HG02884 (cell line): ENCODE results near the gene ATL1.
"Not testable (repeated sequence)": the region's sequence is repeated elsewhere in the genome, so short reads cannot be mapped to it uniquely, and the experiment has no call there.

Experiments
- ATAC-seq: cut with Tn5 transposase; IDR thresholded peaks from one replicate; pipeline ENCODE4 v1.9.1; 2021; ENCODE audit warnings: mild to moderate bottlenecking, moderate library complexity; ENCODE audit not compliant: unreplicated experiment

Gene ATL1

DNA sequence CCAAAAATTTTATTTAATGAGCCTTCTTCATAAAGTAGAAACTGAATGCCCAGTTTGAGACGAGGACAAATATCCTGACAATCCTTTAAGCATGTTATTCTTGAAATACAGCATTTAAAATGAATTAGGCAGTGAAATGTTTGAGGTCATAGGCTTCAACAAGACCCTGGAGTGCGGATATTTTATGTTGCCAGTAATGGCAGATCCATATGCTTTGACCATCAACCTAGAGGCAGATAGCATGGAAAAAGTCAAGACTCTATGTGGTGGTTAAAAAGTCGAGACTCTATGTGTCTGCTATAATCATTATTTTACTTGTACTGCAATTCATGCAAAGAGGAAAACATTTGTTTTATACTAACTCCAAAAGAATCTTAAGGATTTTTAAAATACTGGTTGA lies 25.5 kb upstream of the ATL1 start:
- no peak for ATAC-seq

DNA sequence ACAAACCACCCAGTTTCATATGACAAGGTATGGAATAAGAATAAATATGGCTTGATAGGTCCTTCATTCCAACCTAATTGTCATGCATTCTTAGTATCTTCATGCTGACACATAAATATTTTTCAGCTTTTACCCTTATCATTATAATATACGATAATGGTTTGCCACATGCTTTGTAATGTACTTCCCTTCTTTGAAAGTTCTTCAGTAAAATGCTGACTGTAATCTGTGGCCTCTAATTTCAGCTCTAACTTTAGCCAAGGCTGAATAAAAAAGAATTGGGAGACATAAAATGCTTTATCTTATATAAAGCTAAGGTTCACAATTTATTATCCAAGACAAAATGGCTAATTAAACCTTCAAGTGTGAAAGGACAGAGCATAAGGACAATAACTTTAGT lies 24.9 kb upstream of the ATL1 start:
- ATAC-seq, result no peak

- not testable (repeated sequence) for ATAC-seq
Measured at GRCh38 chr14:50538034-50538433, 21.9 kb upstream of the ATL1 start.

- no peak for ATAC-seq
Measured at GRCh38 chr14:50539051-50539450, 20.9 kb upstream of the ATL1 start.

DNA sequence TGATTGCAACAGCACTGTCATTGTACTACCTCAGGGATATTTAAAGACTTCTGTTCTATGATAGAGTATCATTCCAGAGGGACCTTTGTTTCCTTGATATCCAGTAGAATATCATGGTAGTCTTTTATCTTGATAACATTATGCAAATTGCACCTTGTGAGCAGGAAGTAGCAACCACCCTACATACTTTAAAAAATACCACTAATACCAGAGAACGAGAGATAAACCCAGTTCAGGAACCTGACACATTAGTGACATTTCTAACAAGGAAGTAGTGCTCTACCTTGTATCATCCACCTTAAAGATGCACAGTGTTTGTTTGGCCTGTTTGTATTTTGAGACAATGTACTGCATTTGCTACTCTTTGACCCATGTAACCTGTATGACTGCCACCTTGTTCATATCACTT lies 18.8 kb upstream of the ATL1 start:
- no peak for ATAC-seq

DNA sequence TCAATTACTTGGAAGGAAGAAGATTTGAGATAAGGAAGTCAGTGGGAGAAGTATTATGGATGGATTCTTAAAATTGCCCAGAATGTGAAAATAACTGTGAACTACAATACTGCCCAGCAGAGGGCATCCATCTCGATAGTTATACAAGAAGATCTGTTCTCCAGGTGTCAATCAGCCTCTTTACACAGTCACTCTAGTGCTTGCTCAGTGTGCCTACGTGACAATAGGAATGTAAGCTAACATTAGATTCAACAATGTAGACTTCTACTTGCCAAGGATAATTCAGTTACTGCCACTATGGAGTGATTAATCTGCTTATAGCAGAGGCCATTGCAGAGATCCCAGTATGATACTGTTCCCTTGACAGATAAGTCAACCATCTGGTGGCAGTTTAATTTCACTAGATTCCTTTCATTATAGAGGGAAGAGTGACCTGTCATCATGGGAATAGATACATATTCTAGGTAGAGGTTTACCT lies 17.0 kb upstream of the ATL1 start:
- no peak for ATAC-seq

DNA sequence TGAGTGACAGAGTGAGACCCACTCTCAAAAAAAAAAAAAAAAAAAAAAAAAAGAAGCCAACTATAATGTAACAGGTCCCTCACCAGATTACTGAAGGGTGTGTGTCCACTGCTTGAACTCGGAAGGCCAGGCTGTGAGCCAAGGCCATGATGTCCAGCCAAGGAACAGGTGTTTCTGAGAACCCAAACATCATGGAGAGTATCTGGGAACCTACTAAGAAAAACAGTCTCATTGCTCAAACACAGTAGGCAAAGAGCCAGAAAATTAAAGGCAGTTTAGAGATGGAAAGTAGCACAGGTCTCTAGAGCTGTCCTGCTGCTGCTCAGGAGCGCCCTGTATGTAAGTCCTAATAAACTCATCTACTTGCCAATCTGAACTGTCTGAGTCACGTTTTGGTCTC lies 15.0 kb upstream of the ATL1 start:
- no peak for ATAC-seq

GRCh38 chr14:50545618-50546017 lies 14.3 kb upstream of the ATL1 start:
- no peak for ATAC-seq

- no peak for ATAC-seq
Measured at GRCh38 chr14:50550294-50550693, 9.7 kb upstream of the ATL1 start.

DNA sequence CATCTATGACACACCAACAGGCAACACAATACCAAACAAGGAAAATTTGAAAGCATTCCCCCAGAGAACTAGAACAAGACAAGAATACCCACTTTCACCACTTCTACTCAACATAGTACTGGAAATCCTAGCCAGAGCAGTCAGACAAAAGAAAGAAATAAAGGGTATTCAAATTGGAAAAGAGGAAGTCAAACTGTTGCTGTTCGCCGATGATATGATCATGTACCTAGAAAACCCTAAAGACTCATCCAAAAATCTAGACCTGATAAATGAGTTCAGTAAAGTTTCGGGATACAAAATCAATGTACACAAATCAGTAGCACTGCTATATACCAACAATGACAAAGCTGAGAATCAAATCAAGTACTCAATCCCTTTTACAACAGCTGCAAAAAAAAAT lies 8.1 kb upstream of the ATL1 start:
- no peak for ATAC-seq

GRCh38 chr14:50552796-50553195 lies 7.1 kb upstream of the ATL1 start:
- ATAC-seq, result not testable (repeated sequence)

- ATAC-seq, result no peak
Measured at GRCh38 chr14:50560931-50561285, 963 bp downstream of the ATL1 start.

DNA sequence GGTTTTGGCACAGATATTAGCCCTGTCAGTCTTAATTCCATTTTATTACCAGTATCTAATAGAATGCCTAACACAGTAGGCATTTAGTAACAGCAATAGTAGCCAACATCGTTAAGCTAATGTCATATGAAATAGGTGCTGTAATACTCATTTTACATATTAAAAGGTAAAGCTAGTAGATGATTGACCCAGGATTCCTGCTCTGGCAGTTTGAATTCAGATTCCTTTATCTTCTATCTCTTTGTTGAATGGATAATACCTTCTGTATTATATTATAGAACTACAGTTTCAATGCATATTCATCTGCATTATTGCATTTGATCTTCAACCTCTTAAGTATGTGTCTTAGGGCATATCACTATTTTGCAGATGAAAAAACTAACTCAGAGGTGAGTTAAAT lies 2.9 kb downstream of the ATL1 start:
- no peak for ATAC-seq

DNA sequence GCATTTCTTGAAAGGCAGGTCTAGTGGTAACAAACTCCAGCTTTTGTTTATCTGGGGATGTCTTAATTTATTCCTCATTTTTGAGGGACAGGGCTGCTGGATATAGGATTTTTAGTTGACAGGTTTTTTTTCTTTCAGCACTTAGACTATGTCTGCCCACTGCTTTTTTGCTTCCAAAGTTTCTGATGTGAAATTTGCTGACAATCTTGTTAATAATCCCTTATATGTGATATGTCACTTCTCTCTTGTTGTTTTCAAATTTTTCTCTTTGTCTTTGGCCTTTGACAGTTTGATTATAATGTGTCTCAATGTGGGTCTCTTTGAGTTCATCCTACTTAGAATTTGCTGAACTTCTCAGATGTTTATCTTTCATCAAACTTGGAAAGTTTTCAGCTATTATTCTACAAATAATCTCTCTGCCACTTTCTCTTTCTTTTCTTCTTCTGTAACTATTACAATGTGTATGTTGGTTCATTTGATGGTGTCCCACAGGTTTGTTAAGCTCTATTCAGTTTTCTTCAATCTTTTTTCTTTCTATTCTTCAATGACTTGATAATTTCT lies 9.8 kb downstream of the ATL1 start:
- ATAC-seq, result no peak

DNA sequence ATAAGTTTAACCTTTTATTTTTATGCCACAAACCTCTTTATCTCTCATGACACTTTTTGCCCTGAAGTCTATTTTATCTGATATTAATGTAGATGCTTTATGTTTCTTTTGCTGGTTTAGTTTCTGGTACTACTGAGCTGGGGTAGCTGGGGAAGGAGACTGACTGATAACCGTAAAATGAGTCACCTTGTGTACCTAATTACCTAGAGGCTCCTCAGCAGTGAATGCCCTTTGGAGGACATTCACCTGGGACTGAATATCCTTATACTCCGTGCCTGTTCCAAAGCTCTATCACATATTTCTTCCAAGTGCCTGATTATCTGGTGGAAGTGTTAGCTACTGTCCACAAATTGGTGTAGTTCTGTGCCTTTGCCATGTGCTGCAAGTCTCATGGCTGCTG lies 13.9 kb downstream of the ATL1 start:
- no peak for ATAC-seq

DNA sequence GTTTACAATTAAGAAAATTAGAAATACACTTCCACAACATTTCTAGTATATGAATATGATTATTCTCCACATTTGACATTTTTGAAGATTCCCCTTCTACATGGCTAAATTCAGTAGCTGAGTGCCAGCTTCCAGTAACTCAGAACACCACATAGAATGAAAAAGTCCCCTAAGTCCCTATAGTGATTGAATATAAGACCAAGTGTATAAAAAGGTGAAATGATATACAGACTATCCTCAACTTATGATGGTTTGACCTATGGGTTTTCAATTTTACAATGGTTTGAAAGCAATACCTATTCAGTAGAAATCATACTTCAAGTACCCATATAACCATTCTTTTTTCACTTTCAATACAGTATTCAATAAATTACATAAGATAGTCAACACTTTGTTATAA lies 15.8 kb downstream of the ATL1 start:
- ATAC-seq, result no peak

- no peak for ATAC-seq
Measured at GRCh38 chr14:50577982-50578381, 18.0 kb downstream of the ATL1 start.

DNA sequence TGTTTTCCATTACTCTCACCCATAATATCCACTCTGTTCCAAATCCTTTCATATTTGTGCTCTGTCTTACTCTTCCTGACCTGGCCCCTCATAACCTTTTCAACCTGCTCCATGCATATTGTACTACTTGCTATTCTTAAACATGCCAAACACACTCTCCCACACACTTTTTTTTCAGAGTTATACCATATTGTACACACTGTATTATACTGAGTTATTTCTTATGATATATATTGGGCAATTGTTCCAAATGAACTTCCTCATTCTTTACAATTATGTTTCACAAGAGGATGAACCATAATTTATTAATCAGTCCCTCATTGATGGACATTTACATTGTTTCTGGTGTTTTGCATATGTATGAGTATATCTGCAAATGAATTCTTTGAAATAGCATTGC lies 18.5 kb downstream of the ATL1 start:
- ATAC-seq, result no peak

- ATAC-seq, result no peak
Measured at GRCh38 chr14:50590464-50590863, 30.5 kb downstream of the ATL1 start.

DNA sequence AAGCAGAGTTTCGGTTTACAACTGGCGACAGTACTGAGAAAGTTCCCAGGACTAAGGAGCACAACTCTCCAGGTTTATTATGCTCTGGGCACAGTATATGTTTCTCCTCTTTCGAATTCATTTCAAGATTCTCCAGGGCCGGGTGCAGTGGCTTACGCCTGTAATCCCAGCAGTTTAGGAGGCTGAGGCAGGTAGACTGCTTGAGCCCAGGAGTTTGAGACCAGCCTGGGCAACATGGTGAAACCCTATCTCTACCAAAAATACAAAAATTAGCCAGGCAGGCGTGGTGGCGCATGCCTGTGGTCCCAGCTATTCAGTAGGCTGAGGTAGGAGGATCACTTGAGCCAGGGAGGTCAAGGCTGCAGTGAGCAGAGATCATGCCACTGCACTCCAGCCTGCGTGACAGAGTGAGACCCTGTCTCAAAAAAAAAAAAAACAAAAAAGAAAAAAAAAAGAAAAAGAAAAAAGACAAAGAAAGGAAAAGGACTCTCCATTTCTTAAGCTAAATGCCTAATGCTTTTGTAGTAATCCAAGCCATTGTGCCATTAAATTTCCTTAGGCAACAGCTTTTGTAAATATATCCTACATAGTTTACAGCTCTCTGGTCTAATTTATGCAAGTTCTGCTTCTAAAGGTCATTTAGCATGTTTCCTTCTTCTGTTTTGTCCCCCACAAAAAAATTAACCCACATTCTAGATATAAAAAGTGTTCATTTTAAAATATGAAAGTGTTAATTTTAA lies 34.8 kb downstream of the ATL1 start:
- no peak for ATAC-seq

DNA sequence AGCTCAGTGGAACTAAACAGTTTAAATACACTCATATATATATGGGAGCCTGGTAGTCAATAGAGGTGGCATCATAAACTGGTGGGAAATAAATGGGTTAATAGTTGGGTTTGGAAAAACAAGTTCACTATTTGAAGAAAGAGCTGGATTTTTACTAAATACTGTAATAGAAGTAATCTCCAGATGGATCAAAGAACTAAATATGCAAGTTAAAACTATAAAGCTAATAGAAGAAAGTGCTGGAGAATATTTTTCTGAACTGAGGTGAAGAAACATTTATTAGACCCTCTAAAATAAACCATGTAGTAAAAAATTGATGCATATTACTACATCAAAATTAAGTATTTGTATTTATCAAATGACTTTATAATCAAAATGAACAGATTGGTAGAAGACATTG lies 38.8 kb downstream of the ATL1 start:
- no peak for ATAC-seq

DNA sequence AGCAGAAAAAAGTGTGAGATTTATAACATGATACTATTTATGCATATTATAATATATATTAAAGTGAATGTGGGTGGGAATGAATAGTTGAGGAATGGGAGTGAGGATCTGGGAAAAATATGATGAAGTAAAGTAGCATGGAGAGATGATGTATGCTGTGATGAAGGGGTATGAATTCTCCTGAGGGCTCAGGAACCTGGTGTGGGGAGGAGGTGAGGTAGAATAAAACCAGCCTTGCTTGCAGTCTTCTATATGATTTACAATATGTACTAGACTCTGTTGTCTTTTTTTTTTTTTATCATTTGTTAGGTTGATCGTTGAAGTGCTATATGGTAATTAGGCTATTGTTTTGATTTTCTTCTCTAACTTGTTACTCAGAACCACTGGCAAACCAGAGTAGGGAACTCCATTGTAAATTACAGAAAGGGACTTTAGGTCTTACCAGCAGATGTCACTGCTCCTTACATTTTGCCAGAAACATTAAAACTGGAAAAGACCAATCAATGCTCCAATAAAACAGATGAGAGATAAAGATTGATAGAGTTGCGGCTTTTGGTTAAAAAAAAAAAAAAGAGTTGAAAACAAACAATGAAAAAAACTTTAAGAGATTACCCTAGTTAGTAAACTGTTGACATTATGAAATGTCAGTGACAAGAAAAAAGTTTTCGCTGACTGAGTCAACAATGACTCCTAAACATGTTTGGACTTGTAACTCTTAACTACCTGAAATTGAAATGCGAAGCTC lies 39.9 kb downstream of the ATL1 start:
- ATAC-seq, result no peak
